GM12878 (cell line): Measurements from ENCODE around the gene MAST4. TPM values are rescaled to one million over a fixed set of nuclear protein-coding genes. Genes with fewer than 3 reads are reported as not detected.

Source experiments
- ATAC-seq: fragments of 200-7000 bp; cut with Tn5 transposase; 3 replicates; pipeline ENCODE4 v1.9.1; 2020; ENCODE audit warnings: mild to moderate bottlenecking, moderate library complexity
- BruUV-seq: library from RNA; stranded (reverse); fragments of 400-500 nt; replicated peaks from 2 replicates; lab custom pipeline; 2021; lab: Mats Ljungman, UMichigan
- CTCF ChIA-PET: fragments of 300-600 bp; sonication (Branson Sonifier 250); formaldehyde crosslinking; extraction: SDS; loops from one replicate; lab custom pipeline; 2021; ENCODE audit warnings: inconsistent platforms; lab: Yijun Ruan, JAX
- POLR2A ChIA-PET: fragments of 350-600 bp; formaldehyde crosslinking; extraction: SDS; loops from one replicate; lab custom pipeline; 2021; ENCODE audit warnings: inconsistent platforms; lab: Charles Lee
- RAD21 ChIA-PET: fragments of 300-600 bp; sonication (Branson Sonifier 250); formaldehyde crosslinking; loops from one replicate; lab custom pipeline; 2023; ENCODE audit warnings: antibody characterized with exemption; ENCODE audit not compliant: unreplicated experiment; lab: Charles Lee
- SMC1A ChIA-PET: fragments of 300-600 bp; sonication (Branson Sonifier 250); formaldehyde crosslinking; loops from one replicate; lab custom pipeline; 2023; ENCODE audit not compliant: unreplicated experiment, uncharacterized antibody; lab: Charles Lee
- DNase-seq: peaks from one replicate; pipeline ENCODE4 v3.0.0-alpha.2; 2011; ENCODE audit warnings: low read depth, low spot score
- FAIRE-seq: peaks from 3 replicates; lab custom pipeline; 2011; peaks lifted over from hg19 to GRCh38; lab: Jason Lieb, UNC
- H2AFZ ChIP-seq: 2 replicates; pipeline ENCODE4 v1.6.0; 2011; ENCODE audit warnings: low read depth, low read length, control low read depth; ENCODE audit not compliant: control insufficient read depth
- H3K27ac ChIP-seq: 2 replicates; pipeline ENCODE4 v1.5.1; 2011; ENCODE audit warnings: control low read depth; ENCODE audit not compliant: control insufficient read depth, insufficient read depth
- H3K27me3 ChIP-seq, 2 experiments: replicated peaks in 1 of 2; 2 replicates each; pipeline versions ENCODE4 v1.6.0 to v1.6.1; 2011; ENCODE audit warnings: low read length in 1 of 2; ENCODE audit not compliant: control insufficient read depth in 2 of 2, insufficient read depth in 2 of 2
- H3K36me3 ChIP-seq, 2 experiments: 2 replicates each; pipeline ENCODE4 v1.5.1; 2011; ENCODE audit warnings: low read length in 1 of 2; ENCODE audit not compliant: control insufficient read depth in 2 of 2, insufficient read depth in 2 of 2
- H3K4me1 ChIP-seq: 2 replicates; pipeline ENCODE4 v1.6.1; 2011; ENCODE audit warnings: mild to moderate bottlenecking, low read length, moderate library complexity, mixed read lengths; ENCODE audit not compliant: control insufficient read depth, insufficient read depth
- H3K4me2 ChIP-seq: 2 replicates; pipeline ENCODE4 v1.6.0; 2011; ENCODE audit warnings: control low read depth; ENCODE audit not compliant: control insufficient read depth, insufficient read depth
- H3K4me3 ChIP-seq: fragments of 200-600 bp; sonication (generic); 2 replicates; pipeline ENCODE4 v1.5.1; 2016
- H3K79me2 ChIP-seq: 2 replicates; pipeline ENCODE4 v1.6.0; 2011; ENCODE audit warnings: low read length; ENCODE audit not compliant: control insufficient read depth, insufficient read depth
- H3K9ac ChIP-seq: 2 replicates; pipeline ENCODE4 v1.8.0; 2011; ENCODE audit warnings: low read length, control low read depth, mixed read lengths; ENCODE audit not compliant: control insufficient read depth, insufficient read depth
- H3K9me3 ChIP-seq: replicated peaks from 3 replicates; pipeline ENCODE4 v1.5.1; 2011; ENCODE audit warnings: mild to moderate bottlenecking, low read length; ENCODE audit not compliant: control insufficient read depth, insufficient read depth
- H4K20me1 ChIP-seq: 2 replicates; pipeline ENCODE4 v1.6.0; 2011; ENCODE audit not compliant: control insufficient read depth, insufficient read depth
- ZNF622 ChIP-seq: fragments of 450-650 bp; IDR thresholded peaks from 2 replicates; pipeline ENCODE4 v1.6.1; 2017; ENCODE audit warnings: mild to moderate bottlenecking, inconsistent platforms
- WGBS: methylation state at CpG from one replicate; pipeline ENCODE4 v1.1.6; 2016; ENCODE audit warnings: low lambda C conversion rate; ENCODE audit not compliant: insufficient replicate concordance, insufficient coverage; ENCODE audit errors: missing lambda C conversion rate; 5-methylcytosine and 5-hydroxymethylcytosine counted together
- in situ Hi-C: fragments of 300-500 bp; cut with MboI; formaldehyde crosslinking; loops from 9 replicates; pipeline ENCODE4 v1.14.3; 2018; ENCODE audit warnings: mixed read lengths
- intact Hi-C: fragments of 100-400 bp; cut with micrococcal nuclease; formaldehyde crosslinking; loops from one replicate; pipeline ENCODE4 v1.14.2; 2022; ENCODE audit not compliant: unreplicated experiment
- polyA plus RNA-seq, 11 experiments: library from polyadenylated mRNA; depleted of rRNA in 4 of 11; unstranded in 6 of 11; stranded (reverse) in 5 of 11; fragments of >200 nt; fragmentation: Nextera tagmentation in 4 of 11; fragmentation: Illumina TruSeq in 1 of 11; extraction: Ambion mirVana in 4 of 11; extraction: Trizol in 1 of 11; gene quantifications; 1 replicate in 1 of 11; 2 replicates in 10 of 11; pipeline versions ENCODE4 v1.2.1 to v1.2.3, GENCODE V29; 2011 to 2016; ENCODE audit warnings: inconsistent platforms in 2 of 11, missing spikeins in 2 of 11, low read depth in 1 of 11
- total RNA-seq, 4 experiments: library from RNA; depleted of rRNA in 3 of 4; stranded (reverse); fragments of >200 nt in 3 of 4; fragmentation: Illumina TruSeq in 1 of 4; extraction: Trizol in 1 of 4; gene quantifications; 2 replicates each; pipeline versions ENCODE4 v1.2.1 to v1.2.3, GENCODE V29; 2013 to 2021
- TF ChIP-seq, protein P1 (sequence below): fragments of 450-650 bp; IDR thresholded peaks from 2 replicates; pipeline ENCODE4 v1.6.1; 2018; ENCODE audit warnings: mild to moderate bottlenecking, low read depth, moderate library complexity; ENCODE audit not compliant: partially characterized antibody

The MAST4 gene
- total and polyA plus RNA-seq, 10 of the 15 experiments (the other 5 are each of a cell fraction or from before 2014, with no cell fraction given), result 0.02 to 1.6 (median 0.29) TPM; not detected in 1

DNA sequence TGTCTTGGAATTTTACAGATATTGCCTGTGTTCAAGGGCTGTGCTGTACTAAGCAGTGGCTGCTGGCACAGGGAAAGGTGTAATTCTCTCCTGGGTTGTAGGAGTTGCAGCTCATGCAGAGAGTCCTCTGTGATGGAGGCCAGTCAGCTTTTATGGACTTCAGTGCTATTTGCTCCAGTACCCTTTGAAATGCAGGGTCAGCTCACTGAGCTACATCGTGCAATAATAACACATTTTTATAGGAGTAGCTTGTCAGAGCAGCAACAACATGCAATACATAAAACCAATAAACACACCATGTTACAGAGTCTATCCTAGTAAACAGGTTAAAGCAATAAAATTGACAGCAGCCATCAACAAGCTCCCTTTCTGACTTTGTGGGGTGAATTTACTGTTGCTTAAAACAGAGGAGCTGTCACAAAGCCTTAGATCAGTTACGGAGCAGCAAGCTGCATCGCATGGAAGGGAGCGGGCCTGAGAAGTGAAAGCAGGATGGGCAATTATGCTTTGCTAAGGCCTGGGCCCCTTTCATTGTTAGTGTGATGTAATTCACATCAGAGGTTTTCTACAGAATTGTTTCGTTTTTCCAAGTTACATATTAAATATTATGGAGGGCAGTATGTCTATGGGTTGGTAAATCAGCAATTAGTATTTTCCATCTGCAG is 583.6 kb downstream of the MAST4 start:
- no peak overlapping the region for H3K9ac ChIP-seq
- BruUV-seq, result no TSS peak
- peaks cover 4% of the 10 kb centered on the region for H3K9me3 ChIP-seq
- DNase-seq (no peak), FAIRE-seq (no peak), ATAC-seq (no peak)
- TF ChIP-seq, protein P1, sequence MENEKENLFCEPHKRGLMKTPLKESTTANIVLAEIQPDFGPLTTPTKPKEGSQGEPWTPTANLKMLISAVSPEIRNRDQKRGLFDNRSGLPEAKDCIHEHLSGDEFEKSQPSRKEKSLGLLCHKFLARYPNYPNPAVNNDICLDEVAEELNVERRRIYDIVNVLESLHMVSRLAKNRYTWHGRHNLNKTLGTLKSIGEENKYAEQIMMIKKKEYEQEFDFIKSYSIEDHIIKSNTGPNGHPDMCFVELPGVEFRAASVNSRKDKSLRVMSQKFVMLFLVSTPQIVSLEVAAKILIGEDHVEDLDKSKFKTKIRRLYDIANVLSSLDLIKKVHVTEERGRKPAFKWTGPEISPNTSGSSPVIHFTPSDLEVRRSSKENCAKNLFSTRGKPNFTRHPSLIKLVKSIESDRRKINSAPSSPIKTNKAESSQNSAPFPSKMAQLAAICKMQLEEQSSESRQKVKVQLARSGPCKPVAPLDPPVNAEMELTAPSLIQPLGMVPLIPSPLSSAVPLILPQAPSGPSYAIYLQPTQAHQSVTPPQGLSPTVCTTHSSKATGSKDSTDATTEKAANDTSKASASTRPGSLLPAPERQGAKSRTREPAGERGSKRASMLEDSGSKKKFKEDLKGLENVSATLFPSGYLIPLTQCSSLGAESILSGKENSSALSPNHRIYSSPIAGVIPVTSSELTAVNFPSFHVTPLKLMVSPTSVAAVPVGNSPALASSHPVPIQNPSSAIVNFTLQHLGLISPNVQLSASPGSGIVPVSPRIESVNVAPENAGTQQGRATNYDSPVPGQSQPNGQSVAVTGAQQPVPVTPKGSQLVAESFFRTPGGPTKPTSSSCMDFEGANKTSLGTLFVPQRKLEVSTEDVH, result no peak
- no peak for TF ChIP-seq ZNF622
- POLR2A ChIA-PET, result no interaction called here
- no peaks in the 10 kb centered on the region for H3K27me3 ChIP-seq
- CTCF ChIA-PET, result interaction anchor here (1.1 to 2.6 kb wide), 2 partner anchors 9 to 11 kb away, joined by 3 to 8 read pairs; no protein-coding TSS in a partner anchor
- intact Hi-C loops, result no loop called here
- H3K4me1 ChIP-seq, result no peaks in the 10 kb centered on the region
- RAD21 ChIA-PET, result no interaction called here
- H3K4me2 ChIP-seq, result no peak overlapping the region
- no peak overlapping the region for H3K27ac ChIP-seq
- SMC1A ChIA-PET, result interaction anchor here (1.0 to 1.1 kb wide), 2 partner anchors 13 to 17 kb away, joined by 3 read pairs; partner anchors contain the start of gene CD180
- H3K79me2 ChIP-seq, result no peaks in the 10 kb centered on the region
- in situ Hi-C loops, result no loop called here
- H4K20me1 ChIP-seq, result no peaks in the 10 kb centered on the region
- H2AFZ ChIP-seq, result no peak overlapping the region
- no peaks in the 10 kb centered on the region; a peak in 2 of 4 replicates for H3K36me3 ChIP-seq
- no peak overlapping the region for H3K4me3 ChIP-seq
- WGBS, result 85% methylated on average over 5 of the region's 5 CpGs
